NCI-H1930 (cell line): ENCODE data around the gene TUBB4A.
A peak's percentile ranks its signal among the peaks of the same experiment; 100 is the strongest.
"Not testable (repeated sequence)": the region's sequence is repeated elsewhere in the genome, so short reads cannot be mapped to it uniquely, and the experiment has no call there.

ENCODE experiments used
- DNase-seq, 2 experiments: peaks; one replicate each; lab custom pipeline; 2025; lab: John Stamatoyannopoulos, UW

Gene TUBB4A

DNA sequence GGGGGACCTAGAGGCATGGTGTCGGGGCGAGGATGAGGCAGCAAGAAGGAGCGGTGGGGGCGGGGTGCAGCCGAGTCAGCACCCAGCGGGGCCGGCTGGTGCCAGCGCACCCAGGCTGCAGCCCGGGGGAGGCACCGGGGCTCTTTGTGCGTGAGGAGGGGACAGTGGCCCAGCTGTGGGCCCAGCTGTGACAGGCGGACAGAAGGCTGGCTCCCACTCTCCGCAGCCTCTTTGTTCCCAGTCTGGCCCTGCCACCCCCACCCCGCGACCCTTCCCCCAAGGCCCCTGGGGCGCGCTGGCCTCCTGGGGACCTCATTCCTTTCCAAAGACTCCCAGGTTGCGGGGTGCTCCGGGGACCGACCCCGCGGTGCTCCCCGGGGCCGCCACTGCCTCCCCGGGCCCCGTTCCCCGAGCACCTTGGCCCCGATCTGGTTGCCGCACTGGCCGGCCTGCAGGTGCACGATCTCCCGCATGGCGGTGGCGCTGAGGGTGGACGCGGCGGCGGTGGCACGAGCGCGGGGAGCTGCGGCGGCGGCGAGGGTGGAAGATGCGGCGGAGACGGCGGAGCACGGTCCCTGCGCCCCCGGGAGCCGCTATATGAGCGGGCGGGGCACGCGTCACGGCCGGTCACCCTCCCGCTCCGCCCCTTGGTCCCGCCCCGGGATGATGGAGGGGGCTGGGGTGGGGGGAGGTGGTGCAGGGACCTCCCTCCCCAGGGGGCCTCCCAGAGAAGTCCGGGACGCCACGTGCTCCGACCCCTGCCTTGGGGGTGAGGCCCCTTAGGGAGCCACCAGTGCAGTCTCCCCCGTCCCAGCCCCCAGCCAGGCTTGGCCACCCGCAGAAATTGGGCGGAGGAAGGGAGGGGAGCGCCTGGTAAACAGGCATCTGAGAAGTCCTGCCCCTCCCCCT is at the start of gene TUBB4A:
TSS of gene TUBB4A (minus strand) at position 570 of the 909 bp plus-strand sequence. CDS start at position 473, 97 bp downstream.
- no peak for DNase-seq

DNA sequence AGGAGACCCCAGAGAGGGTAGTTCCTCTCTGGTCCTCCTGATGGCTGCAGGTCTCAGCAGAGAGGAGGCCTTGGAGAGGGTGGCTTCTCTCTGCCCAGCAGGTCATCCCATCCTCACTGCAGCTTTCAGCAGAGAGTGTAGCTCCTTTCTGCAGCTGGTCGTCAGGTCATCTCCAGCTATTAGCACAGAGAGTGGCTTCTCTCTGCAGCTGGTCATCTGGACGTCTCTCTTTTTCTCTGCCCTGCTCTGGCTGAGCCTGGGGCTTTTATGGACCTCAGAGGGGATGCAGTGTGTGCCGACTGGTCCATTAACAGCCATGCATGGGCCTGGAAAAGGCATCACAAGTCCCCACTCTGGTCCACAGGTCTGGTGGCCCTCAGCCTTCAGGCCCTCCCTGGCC is 49.0 kb upstream of the TUBB4A start:
- DNase-seq = no peak

DNA sequence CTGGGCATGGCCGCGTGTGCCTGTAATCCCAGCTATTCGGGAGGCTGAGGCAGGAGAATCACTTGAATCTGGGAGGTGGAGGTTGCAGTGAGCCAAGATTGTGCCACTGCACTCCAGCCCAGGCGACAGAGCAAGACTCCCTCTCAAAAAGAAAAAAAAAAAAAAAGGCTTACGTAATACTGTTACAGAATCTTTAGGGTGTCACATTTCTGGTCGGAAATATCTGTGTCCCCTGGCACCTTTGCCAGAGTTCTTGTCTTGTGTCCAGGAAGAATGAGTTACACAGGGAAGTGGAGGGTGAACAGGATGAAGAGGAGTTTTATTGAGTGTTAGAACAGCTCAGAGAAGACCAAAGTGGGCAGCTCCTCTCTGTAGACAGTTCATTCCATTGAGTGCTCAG is 48.6 kb upstream of the TUBB4A start:
- DNase-seq = not testable (repeated sequence)

DNA sequence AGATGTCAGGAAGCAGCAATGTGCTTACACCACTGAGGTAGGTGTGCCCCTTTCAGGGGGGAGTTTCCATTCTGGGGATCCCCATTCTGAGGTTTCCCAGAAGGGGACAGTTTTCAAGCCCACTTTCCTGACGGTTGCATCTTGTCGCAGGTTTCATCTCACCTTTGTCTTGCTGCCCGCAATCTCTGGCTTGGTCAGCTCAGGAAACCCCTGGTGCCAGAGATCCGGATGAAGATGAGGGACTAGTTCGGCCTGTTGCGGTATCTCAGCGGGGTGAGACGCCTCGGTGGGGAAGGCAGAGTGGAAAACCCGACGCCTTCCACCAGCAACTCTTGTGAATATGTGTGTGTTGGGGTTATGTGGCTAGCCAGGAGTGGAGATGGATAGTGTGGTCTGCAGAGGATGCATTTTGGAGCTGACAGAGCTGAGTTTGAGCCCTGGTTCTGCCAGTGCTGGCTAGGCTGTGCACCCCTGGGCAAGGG is 41.8 kb upstream of the TUBB4A start:
- no peak for DNase-seq

- DNase-seq = no peak
These were observed 39.0 kb upstream of the TUBB4A start for GRCh38 chr19:6540918-6541689.

- no peak for DNase-seq
These were observed 37.4 kb upstream of the TUBB4A start for GRCh38 chr19:6539514-6539913.

DNA sequence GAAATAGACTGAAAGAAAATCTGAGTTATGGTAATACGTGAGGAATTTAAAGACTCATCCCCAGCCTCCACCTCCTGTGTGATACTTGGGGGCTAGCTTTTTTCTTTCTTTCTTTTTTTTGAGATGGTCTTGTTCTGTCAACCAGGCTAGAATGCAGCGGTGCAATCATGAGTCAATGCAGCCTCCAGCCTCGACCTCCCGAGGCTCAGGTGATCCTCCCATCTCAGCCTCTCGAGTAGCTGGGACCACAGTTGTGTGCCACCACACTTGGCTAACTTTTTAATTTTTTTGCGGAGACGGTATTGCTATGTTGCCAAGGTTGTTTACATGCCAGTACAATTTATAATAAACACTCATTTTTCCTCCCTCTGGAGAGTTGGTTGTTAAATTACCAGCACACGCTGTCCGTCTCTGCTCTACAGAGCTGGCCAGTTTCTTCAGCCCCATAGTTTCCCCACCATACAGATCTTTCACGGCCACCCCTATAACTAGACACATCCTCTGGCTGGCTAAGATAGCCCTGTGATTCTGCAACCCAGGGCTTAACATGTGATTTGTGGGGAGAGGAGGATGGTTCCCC is 33.5 kb upstream of the TUBB4A start:
- no peak for DNase-seq

DNA sequence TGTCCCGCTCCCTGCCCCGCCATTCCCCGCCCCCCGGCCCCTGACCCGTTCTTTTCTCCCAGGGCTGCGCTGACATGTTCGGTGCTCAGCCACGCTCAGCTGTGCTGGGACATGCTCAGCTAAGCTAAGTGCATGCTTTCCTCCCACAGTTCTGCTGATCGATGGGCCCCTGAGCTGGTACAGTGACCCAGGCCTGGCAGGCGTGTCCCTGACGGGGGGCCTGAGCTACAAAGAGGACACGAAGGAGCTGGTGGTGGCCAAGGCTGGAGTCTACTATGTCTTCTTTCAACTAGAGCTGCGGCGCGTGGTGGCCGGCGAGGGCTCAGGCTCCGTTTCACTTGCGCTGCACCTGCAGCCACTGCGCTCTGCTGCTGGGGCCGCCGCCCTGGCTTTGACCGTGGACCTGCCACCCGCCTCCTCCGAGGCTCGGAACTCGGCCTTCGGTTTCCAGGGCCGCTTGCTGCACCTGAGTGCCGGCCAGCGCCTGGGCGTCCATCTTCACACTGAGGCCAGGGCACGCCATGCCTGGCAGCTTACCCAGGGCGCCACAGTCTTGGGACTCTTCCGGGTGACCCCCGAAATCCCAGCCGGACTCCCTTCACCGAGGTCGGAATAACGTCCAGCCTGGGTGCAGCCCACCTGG is 32.5 kb upstream of the TUBB4A start:
- DNase-seq = no peak

DNA sequence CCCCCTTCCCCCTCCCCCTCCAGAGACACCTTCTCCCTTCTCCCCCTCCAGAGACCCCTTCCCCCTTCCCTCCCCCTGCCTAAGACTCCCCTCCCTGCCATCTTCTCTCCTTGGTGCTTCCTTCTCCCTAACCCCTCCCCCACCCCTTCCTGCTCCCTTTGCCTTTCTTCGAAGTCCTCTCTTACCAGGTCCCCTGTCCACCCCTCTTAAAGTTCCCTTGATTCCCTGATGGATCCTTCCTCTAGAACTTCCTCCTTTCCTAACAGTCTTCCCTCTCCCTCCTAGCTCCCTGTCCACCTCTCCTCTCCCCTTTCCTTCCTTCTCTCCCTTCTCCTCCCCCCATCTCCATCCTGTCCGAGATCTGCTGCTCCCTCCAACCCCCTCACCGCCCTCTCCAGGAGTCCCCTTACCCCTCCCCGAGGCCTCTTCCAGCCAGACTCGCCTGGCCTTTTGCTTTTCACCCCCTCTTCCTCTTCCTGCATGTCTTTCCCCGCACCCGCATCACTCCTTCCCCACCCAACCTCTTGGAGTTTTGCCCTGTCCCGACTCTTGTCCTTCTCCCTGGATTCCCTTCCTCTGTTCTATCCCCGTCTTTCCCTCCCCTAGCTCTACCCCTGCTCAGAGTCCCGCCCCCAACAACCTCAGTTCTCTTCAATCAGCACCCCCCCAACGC is 31.8 kb upstream of the TUBB4A start:
- DNase-seq = no peak

DNA sequence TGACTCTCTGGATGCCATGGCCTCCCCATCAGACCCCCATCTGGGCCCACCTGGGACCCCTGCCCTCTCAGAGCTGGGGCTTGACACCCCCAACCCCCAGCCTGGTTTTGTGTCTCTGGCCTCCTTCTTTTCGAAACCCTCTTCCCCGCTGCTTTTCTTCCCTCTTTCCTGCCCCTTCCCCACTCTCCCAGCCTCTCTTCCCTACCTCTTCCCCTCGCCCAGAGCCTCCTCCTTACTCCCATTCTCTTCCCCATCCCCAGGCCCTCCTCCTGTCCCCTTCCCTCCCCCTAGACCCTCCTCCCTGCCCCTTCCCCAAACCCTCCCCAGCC is 30.9 kb upstream of the TUBB4A start:
- no peak for DNase-seq

GRCh38 chr19:6532244-6532999 is 30.3 kb upstream of the TUBB4A start:
- DNase-seq = no peak

DNA sequence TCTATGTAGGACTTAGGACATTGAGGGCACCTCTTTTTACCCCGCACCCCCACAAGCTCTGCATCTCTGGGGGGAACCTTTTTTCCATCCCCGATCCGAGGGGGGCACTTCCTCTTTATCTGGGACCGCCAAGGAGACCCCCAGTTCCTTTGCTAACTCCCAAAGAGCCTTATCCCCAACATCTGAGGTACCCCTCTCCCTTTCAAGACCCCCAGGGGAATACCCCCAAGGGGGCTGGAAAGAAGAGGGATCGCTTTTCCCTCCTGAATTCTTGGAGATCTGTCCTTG is 29.8 kb upstream of the TUBB4A start:
- no peak for DNase-seq

DNA sequence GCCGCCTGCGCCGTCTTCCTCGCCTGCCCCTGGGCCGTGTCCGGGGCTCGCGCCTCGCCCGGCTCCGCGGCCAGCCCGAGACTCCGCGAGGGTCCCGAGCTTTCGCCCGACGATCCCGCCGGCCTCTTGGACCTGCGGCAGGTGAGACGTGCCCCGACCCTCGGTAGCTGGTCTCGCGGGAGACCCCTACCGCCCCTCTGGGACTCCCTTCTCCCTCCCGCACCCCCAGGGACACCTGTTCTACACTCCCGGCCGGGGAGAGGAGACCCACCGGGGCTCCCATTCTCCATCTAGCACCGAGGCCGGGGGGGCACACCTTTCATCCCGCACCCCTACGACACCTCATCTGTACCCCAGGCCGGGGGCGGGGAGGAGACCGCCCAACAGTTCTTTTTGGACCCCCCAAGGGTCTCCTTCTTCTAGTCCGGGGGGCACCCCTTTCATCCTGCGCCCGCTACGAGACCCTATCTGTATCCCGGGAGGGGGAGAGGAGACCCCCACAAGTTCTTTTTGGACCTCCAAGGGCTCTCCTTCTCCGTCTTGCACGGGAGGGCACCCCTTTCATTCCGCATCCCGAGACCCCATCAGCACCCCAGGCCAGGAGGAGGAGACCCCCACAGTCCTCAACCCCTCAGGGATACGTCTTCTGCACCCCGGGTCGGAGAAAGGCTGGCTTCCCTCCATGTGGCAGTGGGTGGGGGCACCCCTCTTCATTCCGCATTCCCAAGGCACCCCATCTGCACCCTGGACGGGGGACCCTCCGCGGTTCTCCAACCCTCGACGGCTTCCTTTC is 29.2 kb upstream of the TUBB4A start:
- DNase-seq = no peak

GRCh38 chr19:6530386-6531162 is 28.5 kb upstream of the TUBB4A start, which contains the start of gene TNFSF9:
Gene TNFSF9, plus strand, starts transcription at chr19:6531026. Its CDS starts 11 bp downstream, at chr19:6531037.
- peak; percentile 23 to 54 for DNase-seq

DNA sequence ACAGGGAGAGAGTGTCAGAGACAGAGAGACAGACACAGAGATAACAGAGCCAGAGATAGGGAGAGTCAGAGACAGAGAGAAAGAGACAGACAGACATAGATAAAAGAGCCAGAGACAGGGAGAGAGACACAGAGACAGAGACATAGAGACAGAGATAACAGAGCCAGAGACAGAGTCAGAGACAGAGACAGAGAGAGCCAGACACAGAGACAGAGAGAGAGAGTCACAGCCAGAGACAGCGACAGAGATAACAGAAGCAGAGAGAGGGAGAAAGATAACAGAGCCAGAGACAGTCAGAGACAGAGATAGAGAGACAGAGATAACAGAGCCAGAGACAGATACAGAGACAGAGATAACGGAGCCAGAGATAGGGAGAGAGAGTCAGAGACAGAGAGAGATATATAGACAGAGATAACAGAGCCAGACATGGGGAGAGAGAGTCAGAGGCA is 27.9 kb upstream of the TUBB4A start:
- DNase-seq = no peak

- no peak for DNase-seq
These were observed 27.2 kb upstream of the TUBB4A start for GRCh38 chr19:6529351-6529750.

- DNase-seq = no peak
These were observed 26.5 kb upstream of the TUBB4A start for GRCh38 chr19:6528544-6529121.

- DNase-seq = no peak
These were observed 25.9 kb upstream of the TUBB4A start for GRCh38 chr19:6527893-6528543.
